Neural crest cell (in vitro differentiated cells): Measurements from ENCODE around the gene OPRL1. TPM values are rescaled to one million over a fixed set of nuclear protein-coding genes. Genes with fewer than 3 reads are reported as not detected.
A peak's percentile ranks its signal among the peaks of the same experiment; 100 is the strongest.

Experiments used
- DNase-seq: peaks from one replicate; pipeline ENCODE4 v3.0.0; 2021; ENCODE audit warnings: low read depth, mixed read lengths, low spot score
- H3K27ac Mint-ChIP-seq: one replicate; pipeline ENCODE4 v1.8.0; 2021; ENCODE audit warnings: mild to moderate bottlenecking, mixed read lengths; ENCODE audit not compliant: unreplicated experiment
- H3K27me3 Mint-ChIP-seq: 2 replicates; pipeline ENCODE4 v1.8.0; 2021; ENCODE audit warnings: low read depth, mild to moderate bottlenecking, mixed read lengths
- H3K36me3 Mint-ChIP-seq: 2 replicates; pipeline ENCODE4 v1.8.0; 2021; ENCODE audit warnings: low read depth, mild to moderate bottlenecking, mixed read lengths
- H3K4me1 Mint-ChIP-seq: 2 replicates; pipeline ENCODE4 v1.8.0; 2021; ENCODE audit warnings: mixed read lengths
- H3K4me3 Mint-ChIP-seq: one replicate; pipeline ENCODE4 v1.8.0; 2021; ENCODE audit warnings: mild to moderate bottlenecking, mixed read lengths
- H3K9me3 Mint-ChIP-seq: 2 replicates; pipeline ENCODE4 v1.8.0; 2021; ENCODE audit warnings: mixed read lengths
- CTCF ChIP-seq: fragments of 200-600 bp; sonication (generic); conservative IDR thresholded peaks from 2 replicates; pipeline ENCODE4 v1.5.0; 2021; ENCODE audit warnings: antibody characterized with exemption, mild to moderate bottlenecking
- total RNA-seq: library from RNA; stranded (reverse); gene quantifications from 2 replicates; pipeline ENCODE4 v1.2.1, GENCODE V29; 2021

Gene OPRL1
- total RNA-seq, 1 donor from 2014 or later = 0.96 TPM

- Mint-ChIP-seq H3K27ac (no peak overlapping the region), H3K4me1 (peaks cover 4% of the 10 kb centered on the region), H3K27me3 (peaks cover 45% of the 10 kb centered on the region), H3K4me3 (peak overlapping the region; percentile 44), H3K9me3 (no peaks in the 10 kb centered on the region), H3K36me3 (no peaks in the 10 kb centered on the region)
- no peak for TF ChIP-seq CTCF
- no peak for DNase-seq
These were observed 44.6 kb upstream of the OPRL1 start for GRCh38 chr20:64035066-64035932.

- Mint-ChIP-seq H3K27me3 (peaks cover 52% of the 10 kb centered on the region), H3K36me3 (no peaks in the 10 kb centered on the region), H3K9me3 (no peaks in the 10 kb centered on the region), H3K4me1 (peaks cover 4% of the 10 kb centered on the region), H3K4me3 (peak within 1 kb of the TSS; percentile 44), H3K27ac (no peak within 1 kb of the TSS)
- DNase-seq = no peak
- TF ChIP-seq CTCF = no peak
These were observed 43.9 kb upstream of the OPRL1 start, which contains the start of gene C20orf204 for GRCh38 chr20:64035933-64036345. TSS of gene C20orf204 (plus strand) at chr20:64036182. CDS start at chr20:64036324, 142 bp downstream.

- Mint-ChIP-seq H3K27ac (no peak overlapping the region), H3K4me3 (no peak overlapping the region), H3K36me3 (no peaks in the 10 kb centered on the region), H3K27me3 (peaks cover 58% of the 10 kb centered on the region), H3K9me3 (no peaks in the 10 kb centered on the region), H3K4me1 (peaks cover 4% of the 10 kb centered on the region)
- DNase-seq = no peak
- TF ChIP-seq CTCF = no peak
These were observed 43.3 kb upstream of the OPRL1 start for GRCh38 chr20:64036346-64037198.

GRCh38 chr20:64037199-64037497 lies 42.7 kb upstream of the OPRL1 start:
- no peak for TF ChIP-seq CTCF
- no peak for DNase-seq
- Mint-ChIP-seq H3K27me3 (peaks cover 64% of the 10 kb centered on the region), H3K9me3 (no peaks in the 10 kb centered on the region), H3K4me1 (peaks cover 4% of the 10 kb centered on the region), H3K27ac (no peak overlapping the region), H3K36me3 (no peaks in the 10 kb centered on the region), H3K4me3 (no peak overlapping the region)

- H3K36me3 Mint-ChIP-seq = no peaks in the 10 kb centered on the region
- peaks cover 4% of the 10 kb centered on the region for H3K4me1 Mint-ChIP-seq
These were observed 42.2 kb upstream of the OPRL1 start for GRCh38 chr20:64037498-64038213.

More at GRCh38 chr20:64037498-64038213, 42.2 kb upstream of the OPRL1 start:
- Mint-ChIP-seq H3K9me3 (no peaks in the 10 kb centered on the region), H3K4me3 (no peak overlapping the region), H3K27me3 (peaks cover 65% of the 10 kb centered on the region), H3K27ac (no peak overlapping the region)
- no peak for TF ChIP-seq CTCF
- DNase-seq = no peak
